Measurements from ENCODE around the gene HSD17B8. TPM values are rescaled to one million over a fixed set of nuclear protein-coding genes. Genes with fewer than 3 reads are reported as not detected.
A peak's percentile ranks its signal among the peaks of the same experiment; 100 is the strongest.

HSD17B8 gene
- total RNA-seq, 4 donors from 2014 or later = 7.9 to 28.3 (median 14.3) TPM

DNA sequence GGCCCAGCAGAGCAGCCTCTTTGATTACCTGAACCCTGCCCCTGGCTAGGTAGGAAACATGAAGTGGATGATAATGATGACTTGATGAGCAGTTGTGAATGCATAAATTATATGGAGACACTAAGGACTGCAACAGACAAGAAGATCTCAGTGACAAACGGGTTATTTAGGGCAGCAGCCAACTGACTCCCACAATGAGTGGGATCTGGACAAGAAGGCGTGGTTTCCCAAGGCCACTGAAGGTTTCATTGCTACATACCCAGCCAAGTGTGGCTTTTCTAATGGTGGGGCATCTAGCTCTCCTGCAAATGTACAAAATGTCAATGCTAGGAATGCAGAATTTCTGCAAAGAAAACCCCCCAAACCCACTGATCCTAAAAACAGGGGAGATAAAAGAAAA, 33.3 kb downstream of the HSD17B8 start:
- Histone ChIP-seq H3K27me3 (peaks cover 0 to 7% (median 5%) of the 10 kb centered on the region in 3 donors), H3K9me3 (no peaks in the 10 kb centered on the region), H3K36me3 (no peaks in the 10 kb centered on the region), H3K4me1 (no peaks in the 10 kb centered on the region), H3K27ac (no peak overlapping the region), H3K4me3 (no peak overlapping the region)
- in situ Hi-C loops (cut with MboI; ENCODE audit: low sequenced_read_pairs in 4 of 4) = no loop called here
- ATAC-seq (no peak), DNase-seq (no peak)
- intact Hi-C loops (cut with DNase I; ENCODE audit: low total_unique reads) = no loop called here
- TF ChIP-seq, protein P1, sequence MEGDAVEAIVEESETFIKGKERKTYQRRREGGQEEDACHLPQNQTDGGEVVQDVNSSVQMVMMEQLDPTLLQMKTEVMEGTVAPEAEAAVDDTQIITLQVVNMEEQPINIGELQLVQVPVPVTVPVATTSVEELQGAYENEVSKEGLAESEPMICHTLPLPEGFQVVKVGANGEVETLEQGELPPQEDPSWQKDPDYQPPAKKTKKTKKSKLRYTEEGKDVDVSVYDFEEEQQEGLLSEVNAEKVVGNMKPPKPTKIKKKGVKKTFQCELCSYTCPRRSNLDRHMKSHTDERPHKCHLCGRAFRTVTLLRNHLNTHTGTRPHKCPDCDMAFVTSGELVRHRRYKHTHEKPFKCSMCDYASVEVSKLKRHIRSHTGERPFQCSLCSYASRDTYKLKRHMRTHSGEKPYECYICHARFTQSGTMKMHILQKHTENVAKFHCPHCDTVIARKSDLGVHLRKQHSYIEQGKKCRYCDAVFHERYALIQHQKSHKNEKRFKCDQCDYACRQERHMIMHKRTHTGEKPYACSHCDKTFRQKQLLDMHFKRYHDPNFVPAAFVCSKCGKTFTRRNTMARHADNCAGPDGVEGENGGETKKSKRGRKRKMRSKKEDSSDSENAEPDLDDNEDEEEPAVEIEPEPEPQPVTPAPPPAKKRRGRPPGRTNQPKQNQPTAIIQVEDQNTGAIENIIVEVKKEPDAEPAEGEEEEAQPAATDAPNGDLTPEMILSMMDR (IDR thresholded peaks at IDR 0.05 in 4 of 5, conservative IDR thresholded peaks at IDR 0.05 in 1 of 5) = no peak
- no peak for TF ChIP-seq POLR2A (IDR thresholded peaks at IDR 0.05)

DNA sequence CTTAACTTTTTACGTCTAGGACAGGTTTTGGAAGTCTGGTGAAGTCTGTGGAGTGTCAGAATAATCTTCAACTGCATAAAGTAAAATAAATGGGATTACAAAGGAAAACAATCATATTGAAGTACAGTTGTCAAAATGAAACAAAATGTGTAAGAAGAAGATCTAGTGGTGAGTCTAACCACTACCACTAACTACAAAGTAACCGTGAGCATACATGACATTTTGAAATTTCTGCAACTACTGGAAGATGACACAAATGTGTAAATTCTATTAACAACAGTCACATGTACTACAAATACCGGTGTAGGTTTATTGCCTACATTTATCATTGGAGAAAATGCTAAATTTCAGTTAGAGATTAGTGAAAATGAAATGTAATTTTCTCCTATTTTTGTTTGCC, 37.5 kb downstream of the HSD17B8 start:
- in situ Hi-C loops (cut with MboI; ENCODE audit: low sequenced_read_pairs in 4 of 4) (loop anchor here (10.0 kb wide), 4 partner anchors 47 to 227 kb away; partner anchors contain the start of gene COL11A2 (in 1 of the 4)), intact Hi-C loops (cut with DNase I; ENCODE audit: low total_unique reads) (no loop called here)
- H3K36me3 ChIP-seq = no peaks in the 10 kb centered on the region
- H3K4me1 ChIP-seq = no peaks in the 10 kb centered on the region
- ATAC-seq (no peak), DNase-seq (no peak)
- no peaks in the 10 kb centered on the region for H3K9me3 ChIP-seq
- TF ChIP-seq POLR2A (IDR thresholded peaks at IDR 0.05) = no peak
- TF ChIP-seq, protein P1 (IDR thresholded peaks at IDR 0.05 in 4 of 5, conservative IDR thresholded peaks at IDR 0.05 in 1 of 5) = no peak
- H3K27ac ChIP-seq = no peak overlapping the region
- H3K27me3 ChIP-seq = peaks cover 0 to 4% (median 0%) of the 10 kb centered on the region in 3 donors
- H3K4me3 ChIP-seq = no peak overlapping the region

DNA sequence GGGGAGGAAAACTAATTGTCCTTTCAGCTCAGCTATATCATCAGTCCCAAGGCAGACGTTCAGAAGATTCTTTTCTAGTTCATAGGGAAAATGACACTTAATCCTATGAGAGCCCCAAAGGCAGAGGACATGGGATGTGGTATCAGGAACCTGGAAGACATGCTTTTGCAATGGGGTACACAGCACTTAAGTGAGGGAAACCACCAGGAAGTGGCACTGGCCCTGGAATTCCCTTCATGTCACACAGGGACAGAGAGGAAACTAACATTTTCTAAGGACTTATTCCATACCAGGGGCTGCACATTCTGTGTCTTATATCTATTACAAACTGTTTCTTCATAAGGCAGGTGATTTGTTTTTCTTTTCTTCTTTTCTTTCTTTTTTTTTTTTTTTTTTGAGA, 39.0 kb downstream of the HSD17B8 start:
- intact Hi-C loops (cut with DNase I; ENCODE audit: low total_unique reads) (no loop called here), in situ Hi-C loops (cut with MboI; ENCODE audit: low sequenced_read_pairs in 4 of 4) (loop anchor here (10.0 kb wide), 4 partner anchors 49 to 229 kb away; partner anchors contain the start of gene COL11A2 (in 1 of the 4))

DNA sequence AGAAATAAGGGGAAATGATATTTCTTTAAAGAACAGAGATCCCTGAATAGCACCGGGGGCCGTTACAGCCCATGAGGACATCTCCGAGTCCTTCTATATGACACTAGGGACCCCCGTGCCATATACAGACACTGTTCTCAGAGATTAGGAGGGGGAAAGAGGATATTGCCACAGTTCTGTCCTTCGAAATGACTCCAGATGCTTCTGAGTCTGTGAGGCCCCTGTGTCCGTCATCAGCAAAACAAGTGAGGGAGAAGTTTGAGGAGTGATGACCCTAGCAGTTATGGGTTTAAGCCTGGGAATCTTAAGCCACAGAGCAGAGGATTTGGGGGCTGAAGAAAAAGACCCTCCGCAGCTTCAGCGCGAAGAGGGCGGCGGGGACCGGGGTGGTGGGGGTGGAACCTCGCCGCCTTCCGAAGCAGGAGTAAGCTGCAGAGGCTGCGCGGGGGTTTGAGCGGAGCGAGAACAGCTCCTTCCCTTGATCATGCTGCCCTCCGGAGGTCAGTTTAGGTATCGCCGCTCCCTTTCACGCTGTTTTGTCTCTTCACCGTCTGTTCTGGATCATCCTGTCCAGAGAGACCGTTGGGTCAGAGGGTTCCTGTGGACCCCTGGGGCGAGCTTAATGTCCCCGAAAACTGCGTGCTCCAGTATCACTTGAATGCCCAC, 43.7 kb downstream of the HSD17B8 start:
- Histone ChIP-seq H3K36me3 (peaks cover 0 to 15% of the 10 kb centered on the region in 2 donors), H3K4me1 (peaks cover 10 to 17% of the 10 kb centered on the region in 2 donors), H3K9me3 (no peaks in the 10 kb centered on the region), H3K27ac (peak overlapping the region; percentile 84 to 96 (median 88)), H3K27me3 (no peaks in the 10 kb centered on the region), H3K4me3 (peak overlapping the region; percentile 54 to 75 (median 65))
- TF ChIP-seq, protein P1 (IDR thresholded peaks at IDR 0.05 in 4 of 5, conservative IDR thresholded peaks at IDR 0.05 in 1 of 5) = peak; percentile 96 to 100 (median 98)
- TF ChIP-seq POLR2A (IDR thresholded peaks at IDR 0.05) = no peak
- DNase-seq (peak; percentile 74 to 78), ATAC-seq (peak; percentile 69 to 77)
- in situ Hi-C loops (cut with MboI; ENCODE audit: low sequenced_read_pairs in 4 of 4) = loop anchor here (5.0 to 10.0 kb wide), 6 partner anchors 53 to 233 kb away; partner anchors contain the start of gene COL11A2 (in 1 of the 4)
- intact Hi-C loops (cut with DNase I; ENCODE audit: low total_unique reads) = loop anchor here (1.0 to 5.0 kb wide), 8 partner anchors 25 to 315 kb away; partner anchors contain the start of genes BRD2, RGL2, RING1 and RPS18

More for the DNA sequence above, 39.0 kb downstream of the HSD17B8 start:
- H3K27me3 ChIP-seq = peaks cover 0 to 4% (median 0%) of the 10 kb centered on the region in 3 donors
- H3K9me3 ChIP-seq = no peaks in the 10 kb centered on the region
- peaks cover 0 to 4% of the 10 kb centered on the region in 2 donors for H3K4me1 ChIP-seq
- no peak overlapping the region for H3K27ac ChIP-seq
- H3K36me3 ChIP-seq = no peaks in the 10 kb centered on the region
- DNase-seq = no peak
- TF ChIP-seq, protein P1 (IDR thresholded peaks at IDR 0.05 in 4 of 5, conservative IDR thresholded peaks at IDR 0.05 in 1 of 5) = no peak
- TF ChIP-seq POLR2A (IDR thresholded peaks at IDR 0.05) = no peak
- ATAC-seq = no peak
- H3K4me3 ChIP-seq = no peak overlapping the region

Measured in gastrocnemius medialis (tissue), 4 donors.